Sciatic nerve (tissue), 2 donors: ENCODE results near the gene DUSP16. TPM values are rescaled to one million over a fixed set of nuclear protein-coding genes. Genes with fewer than 3 reads are reported as not detected.

Experiments
- ATAC-seq: fragments of 200-7000 bp; cut with Tn5 transposase; one replicate; pipeline ENCODE4 v1.9.1; 2020; ENCODE audit warnings: mild to moderate bottlenecking, moderate library complexity
- DNase-seq: peaks from one replicate; pipeline ENCODE4 v3.0.0-alpha.2; 2020; ENCODE audit warnings: low spot score
- intact Hi-C: fragments of 100-400 bp; cut with DNase I; formaldehyde crosslinking; loops from one replicate; pipeline ENCODE4 v1.14.2; 2022
- total RNA-seq: library from RNA; stranded (reverse); fragmentation: NEBNext Ultra II Directional; extraction: Animal tissue kit (Norgen Biotek cat#: 25700); gene quantifications from one replicate; pipeline ENCODE4 v1.2.1, GENCODE V29; 2021
- donor health status: DM: no; HTN: no; CAD: no.
- donor health status: DM: no; HTN: no; CAD: no.

The DUSP16 gene
- total RNA-seq, 1 donor from 2014 or later = 28.6 TPM

- intact Hi-C loops = no loop called here
- DNase-seq = no peak
- no peak for ATAC-seq
Observed at GRCh38 chr12:12460935-12461922, 101.4 kb downstream of the DUSP16 start.

GRCh38 chr12:12456637-12457036 is 106.0 kb downstream of the DUSP16 start:
- peak; percentile 67 for ATAC-seq
- DNase-seq = no peak
- intact Hi-C loops = no loop called here

GRCh38 chr12:12454315-12454714 is 108.3 kb downstream of the DUSP16 start:
- intact Hi-C loops = no loop called here
- ATAC-seq (no peak), DNase-seq (no peak)

DNA sequence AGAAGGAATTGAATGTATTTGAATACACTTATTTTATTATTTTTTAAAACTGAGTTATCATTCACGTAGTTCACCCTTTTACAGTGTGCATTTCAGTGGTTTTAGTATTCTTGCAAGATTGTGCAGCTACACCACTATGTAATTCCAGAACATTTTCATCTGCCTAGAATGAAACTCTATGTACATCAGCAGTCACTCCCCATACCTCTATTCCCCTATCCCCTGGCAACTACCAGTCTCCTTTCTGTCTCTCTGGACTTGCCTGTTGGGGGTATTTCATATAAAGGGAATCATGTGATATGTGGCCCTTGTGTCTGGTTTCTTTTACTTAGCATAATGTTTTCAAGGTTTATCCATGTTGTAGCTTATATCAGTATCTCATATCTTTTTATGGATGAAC is 109.0 kb downstream of the DUSP16 start:
- DNase-seq = no peak
- ATAC-seq = no peak
- intact Hi-C loops = no loop called here

DNA sequence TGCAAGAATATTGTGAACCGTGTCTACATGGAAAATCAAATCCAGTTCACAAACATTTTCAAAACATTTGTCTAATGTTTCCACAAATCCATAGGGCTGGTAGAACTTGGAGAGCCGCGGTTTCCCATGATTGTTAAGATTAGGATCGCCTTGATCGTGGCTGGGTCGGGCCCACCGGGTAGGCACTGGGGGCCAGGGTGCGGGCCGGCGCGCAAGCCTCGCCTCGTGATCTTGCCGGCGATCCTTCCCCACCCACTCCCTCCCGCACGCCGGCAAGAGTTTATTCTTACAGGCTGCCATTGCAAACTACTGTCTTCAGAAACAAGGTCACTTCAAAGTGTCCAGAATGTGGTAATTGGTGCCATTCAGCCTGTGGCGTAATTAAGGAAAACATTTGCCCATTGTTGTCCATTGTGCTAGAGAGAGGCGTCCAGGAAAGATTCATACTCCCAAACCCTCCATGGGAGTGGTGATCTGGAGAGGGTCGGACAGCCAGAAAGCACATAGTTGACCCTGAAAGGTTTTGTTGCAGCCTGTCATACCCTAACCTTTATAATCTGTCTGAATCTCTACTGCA is 110.2 kb downstream of the DUSP16 start:
- DNase-seq (no peak), ATAC-seq (no peak)
- intact Hi-C loops = no loop called here

GRCh38 chr12:12451098-12451497 is 111.6 kb downstream of the DUSP16 start:
- no peak for ATAC-seq

GRCh38 chr12:12450043-12450471 is 112.6 kb downstream of the DUSP16 start:
- no peak for DNase-seq
- intact Hi-C loops = no loop called here
- no peak for ATAC-seq

More at GRCh38 chr12:12451098-12451497, 111.6 kb downstream of the DUSP16 start:
- intact Hi-C loops = no loop called here
- no peak for DNase-seq

DNA sequence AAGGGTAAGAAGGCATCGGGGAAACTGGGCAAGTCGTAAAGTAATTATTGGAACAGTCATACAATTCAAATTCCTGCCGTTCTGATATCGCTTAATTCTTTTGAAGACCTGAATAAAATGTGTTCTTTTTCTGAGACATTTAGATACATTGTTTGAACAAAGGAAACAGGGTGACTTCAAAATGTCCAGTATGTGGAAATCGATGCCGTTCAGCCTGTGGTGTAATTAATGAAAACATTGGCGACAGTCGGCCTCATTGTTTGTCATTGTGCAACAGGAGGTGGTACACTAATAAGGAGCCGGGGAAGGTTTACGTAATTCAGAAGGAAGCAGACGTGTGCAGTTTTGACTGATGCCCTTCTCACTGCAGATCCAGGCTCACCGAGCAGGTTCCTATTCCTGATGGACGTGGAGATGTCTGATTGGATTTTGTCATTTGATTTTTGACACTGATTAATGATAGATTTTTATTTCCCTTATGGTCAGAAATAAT is 113.1 kb downstream of the DUSP16 start:
- intact Hi-C loops = no loop called here
- DNase-seq (no peak), ATAC-seq (peak; percentile 60)

GRCh38 chr12:12447837-12448236 is 114.8 kb downstream of the DUSP16 start:
- DNase-seq = no peak
- ATAC-seq = no peak
- intact Hi-C loops = no loop called here

GRCh38 chr12:12447236-12447635 is 115.4 kb downstream of the DUSP16 start:
- no peak for ATAC-seq
- intact Hi-C loops = no loop called here
- DNase-seq = no peak

- intact Hi-C loops = no loop called here
Observed at GRCh38 chr12:12446786-12447185, 115.9 kb downstream of the DUSP16 start.

GRCh38 chr12:12445882-12446181 is 116.8 kb downstream of the DUSP16 start:
- no peak for ATAC-seq
- DNase-seq = no peak
- intact Hi-C loops = no loop called here

More at GRCh38 chr12:12446786-12447185, 115.9 kb downstream of the DUSP16 start:
- ATAC-seq = no peak
- no peak for DNase-seq

DNA sequence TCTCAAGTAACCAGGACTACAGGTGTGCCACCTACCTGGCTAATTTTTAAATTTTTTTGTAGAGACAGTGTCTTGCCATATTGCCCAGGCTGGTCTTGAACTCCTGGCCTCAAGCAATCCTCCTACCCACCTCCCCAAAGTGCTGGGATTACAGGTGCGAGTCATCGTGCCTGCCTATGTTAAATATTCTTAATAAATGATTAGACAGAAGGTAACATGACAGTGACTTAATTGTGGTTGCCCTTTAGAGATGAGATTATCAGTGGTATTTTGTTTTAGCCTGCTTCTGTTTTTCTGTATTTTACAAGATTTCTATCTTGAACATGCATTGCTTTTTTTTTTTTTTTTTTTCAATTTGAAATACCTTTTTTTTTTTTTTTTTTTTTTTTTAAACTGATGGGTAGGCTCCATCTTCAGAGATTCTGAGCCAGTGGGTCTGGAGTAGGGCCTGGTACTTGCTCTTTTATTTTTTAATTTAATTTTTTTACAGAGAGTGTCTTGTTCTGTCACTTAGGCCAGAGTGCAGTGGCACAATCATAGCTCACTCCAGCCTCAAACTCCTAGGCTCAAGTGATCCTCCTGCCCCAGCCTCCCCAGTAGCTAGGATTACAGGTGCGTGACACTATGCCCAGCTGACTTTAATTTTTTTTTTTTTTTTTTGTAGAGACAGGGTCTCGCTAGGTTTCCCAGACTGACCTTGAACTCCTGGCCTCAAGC is 117.3 kb downstream of the DUSP16 start:
- no peak for DNase-seq
- ATAC-seq = no peak
- intact Hi-C loops = no loop called here

GRCh38 chr12:12443431-12443878 is 119.2 kb downstream of the DUSP16 start:
- intact Hi-C loops = no loop called here
- DNase-seq (peak; percentile 72), ATAC-seq (peak; percentile 78)

GRCh38 chr12:12442548-12443071 is 120.1 kb downstream of the DUSP16 start:
- ATAC-seq (peak; percentile 71), DNase-seq (no peak)
- intact Hi-C loops = no loop called here

DNA sequence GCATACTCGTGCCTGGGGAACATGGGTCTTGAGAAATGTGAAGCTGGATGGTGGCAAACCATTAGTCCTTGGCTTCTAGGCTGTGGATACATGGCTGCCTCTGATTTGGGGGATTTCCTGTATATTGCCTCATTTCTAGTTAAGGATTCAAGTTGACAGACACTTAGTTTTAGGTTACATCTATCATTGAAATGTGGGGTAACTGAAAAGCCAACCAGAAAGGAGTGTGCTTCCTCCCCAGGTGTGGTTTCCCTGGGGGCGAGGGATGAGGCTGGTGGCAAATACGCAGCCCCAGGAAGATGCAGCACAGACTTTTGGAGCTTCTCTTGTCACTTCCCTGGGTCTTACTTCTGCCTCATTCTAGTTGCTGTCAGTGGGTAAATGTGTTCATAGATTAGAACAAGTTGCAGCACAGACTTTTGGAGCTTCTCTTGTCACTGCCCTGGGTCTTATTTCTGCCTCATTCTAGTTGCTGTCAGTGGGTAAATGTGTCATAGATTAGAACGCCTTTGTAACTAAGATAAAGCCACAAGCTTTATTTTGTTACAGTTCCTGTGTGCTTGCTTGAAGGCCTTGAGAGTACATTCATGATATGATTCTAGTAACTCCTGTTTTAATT is 120.7 kb downstream of the DUSP16 start:
- ATAC-seq = peak; percentile 12
- intact Hi-C loops = no loop called here
- DNase-seq = no peak

DNA sequence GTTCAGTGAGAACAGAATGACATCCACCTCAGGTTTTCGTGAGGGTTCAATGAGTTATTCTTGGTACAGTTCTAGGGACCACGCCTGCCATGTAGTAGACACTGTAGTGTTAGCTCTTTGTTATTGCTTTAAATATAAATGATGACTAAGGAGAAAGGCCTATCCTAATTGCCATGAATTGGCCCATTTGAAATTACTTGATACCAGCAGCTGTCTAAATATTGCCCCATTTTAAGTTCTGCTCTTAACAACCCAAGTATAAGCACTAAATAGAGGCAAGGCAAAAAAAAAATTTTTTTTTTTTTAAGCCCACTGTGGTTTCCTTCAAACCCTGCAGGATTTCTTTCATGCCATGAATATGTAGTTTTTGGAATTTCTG is 121.2 kb downstream of the DUSP16 start:
- ATAC-seq = no peak
- intact Hi-C loops = no loop called here
- DNase-seq = no peak

- ATAC-seq = no peak
- intact Hi-C loops = no loop called here
- DNase-seq = no peak
Observed at GRCh38 chr12:12440784-12441428, 121.8 kb downstream of the DUSP16 start.
